ENCODE measurements around the gene BTD.

- TF ChIP-seq CTCF (IDR thresholded peaks at IDR 0.05) (no peak), EZH2phosphoT487 (IDR thresholded peaks at IDR 0.05) (no peak)
These were observed 72.0 kb downstream of the BTD start for GRCh38 chr3:15673536-15673935.

Measured in neural progenitor cell (in vitro differentiated cells).